HuH-7 (cell line): ENCODE results near the gene RPS24.

Source experiments
- DNase-seq: peaks from one replicate; pipeline ENCODE4 v3.0.0; 2011; ENCODE audit warnings: low spot score

The RPS24 gene

DNA sequence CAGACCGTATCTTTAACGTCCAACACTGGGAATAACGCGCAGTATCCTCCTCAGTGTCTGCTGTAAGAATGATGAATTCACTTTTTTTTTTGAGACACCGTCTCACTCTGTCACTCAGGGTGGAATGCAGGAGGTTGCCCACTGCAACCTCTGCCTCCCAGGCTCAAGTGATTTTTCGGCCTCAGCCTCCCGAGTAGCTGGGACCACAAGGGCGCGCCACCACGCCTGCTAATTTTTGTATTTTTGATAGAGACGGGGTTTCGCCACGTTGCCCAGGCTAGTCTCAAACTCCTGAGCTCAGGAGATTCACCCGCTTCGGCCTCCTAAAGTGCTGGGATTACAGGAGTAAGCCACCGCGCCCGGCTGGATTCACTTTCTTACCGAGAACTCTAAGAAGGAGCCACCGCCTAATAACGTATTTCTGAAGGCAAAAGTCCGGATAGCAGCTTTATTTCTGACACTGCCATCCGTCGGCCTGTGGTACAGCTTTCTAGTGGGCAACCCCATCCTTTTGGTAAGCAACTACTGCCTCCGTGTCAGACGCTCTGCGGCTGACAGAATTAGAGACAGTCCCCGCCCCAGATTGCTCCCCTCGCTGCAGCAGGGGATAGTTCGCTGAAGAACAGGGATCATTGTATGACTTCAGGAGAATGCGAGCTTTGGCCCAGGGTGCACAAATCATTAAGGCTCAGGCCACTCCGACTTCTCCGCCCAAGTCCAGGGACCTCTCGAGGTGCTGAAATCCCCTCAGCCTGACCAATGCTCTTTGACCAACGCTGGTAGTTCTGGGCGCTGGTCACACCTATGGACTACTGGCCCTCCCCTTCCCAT, 5.0 kb upstream of the RPS24 start:
- no peak for DNase-seq

DNA sequence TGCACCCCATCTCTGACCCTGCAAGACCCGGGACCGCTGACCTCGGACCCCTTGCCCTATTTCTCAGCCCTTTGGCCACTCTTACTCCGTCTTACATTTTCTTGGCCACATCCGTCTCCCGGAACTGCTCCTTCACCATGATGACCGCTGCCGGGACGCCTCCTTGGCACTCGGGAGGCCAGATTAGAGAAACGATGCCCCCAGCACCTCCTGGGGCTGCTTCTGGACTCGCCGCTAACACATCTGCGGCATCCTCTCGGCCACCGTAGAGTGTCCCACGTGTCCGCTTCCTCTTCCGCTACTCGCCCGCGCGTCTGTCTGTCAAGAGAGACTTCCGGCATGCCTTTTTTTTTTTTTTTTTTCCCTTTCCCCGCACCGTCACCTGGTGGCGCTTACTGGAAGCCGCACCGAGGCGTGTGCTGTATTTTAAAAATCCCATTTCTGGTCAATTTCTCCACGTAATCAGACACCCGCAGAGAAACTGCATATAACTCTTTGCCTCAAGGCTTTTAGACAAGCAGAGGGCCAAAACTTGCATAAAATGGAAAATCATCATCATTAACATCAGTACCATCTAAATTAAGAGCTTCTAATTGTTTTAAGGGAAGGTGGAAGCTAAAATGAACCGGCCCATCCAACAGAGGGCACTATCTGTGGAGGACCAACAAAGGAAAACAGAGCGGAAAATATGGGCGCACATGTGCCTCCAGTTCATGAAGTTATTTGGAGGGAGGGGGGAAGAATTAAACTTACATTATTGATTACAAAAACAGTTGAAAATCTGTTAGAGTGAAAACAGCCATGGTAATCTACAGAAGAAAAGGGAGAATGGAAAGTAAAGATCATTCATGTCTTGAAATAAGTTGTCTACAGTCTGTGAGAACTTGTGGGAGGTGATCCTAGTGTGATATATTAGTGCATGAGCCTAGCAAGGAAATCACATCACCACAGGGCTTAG, 4.1 kb upstream of the RPS24 start, which contains the start of gene POLR3A:
Gene POLR3A, minus strand, starts transcription at position 247 of the 958 bp plus-strand sequence. Its CDS starts 108 bp downstream, at position 139.
- peak; percentile 73 for DNase-seq

DNA sequence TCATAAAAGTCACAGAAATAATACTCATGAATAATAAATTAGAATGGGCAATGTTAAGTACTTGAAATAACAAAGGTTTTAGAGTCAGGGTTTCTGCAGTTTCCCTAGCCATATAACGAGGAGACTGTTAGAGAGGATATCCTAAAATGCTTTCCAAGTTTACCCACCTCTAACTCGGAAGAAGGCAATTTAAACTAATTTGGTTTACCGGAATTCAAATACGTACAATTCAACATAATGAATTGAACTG, 351 bp upstream of the RPS24 start:
- no peak for DNase-seq

DNA sequence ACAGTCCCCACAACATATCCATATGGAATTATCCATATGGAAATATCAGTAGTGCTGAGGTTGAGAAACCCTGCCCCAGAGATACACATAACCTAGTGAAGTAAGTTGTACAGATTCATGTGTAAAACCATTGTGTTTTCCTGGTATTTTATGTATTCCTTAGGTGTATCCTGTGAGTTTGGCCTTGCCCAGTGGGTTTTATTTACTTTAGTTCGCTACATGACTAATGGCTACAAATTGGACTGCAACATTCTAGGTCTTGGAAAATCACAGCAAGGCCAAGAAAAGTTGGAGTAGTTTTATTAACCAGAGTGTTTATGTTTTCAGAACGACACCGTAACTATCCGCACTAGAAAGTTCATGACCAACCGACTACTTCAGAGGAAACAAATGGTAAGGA, 1.4 kb downstream of the RPS24 start:
- no peak for DNase-seq

DNA sequence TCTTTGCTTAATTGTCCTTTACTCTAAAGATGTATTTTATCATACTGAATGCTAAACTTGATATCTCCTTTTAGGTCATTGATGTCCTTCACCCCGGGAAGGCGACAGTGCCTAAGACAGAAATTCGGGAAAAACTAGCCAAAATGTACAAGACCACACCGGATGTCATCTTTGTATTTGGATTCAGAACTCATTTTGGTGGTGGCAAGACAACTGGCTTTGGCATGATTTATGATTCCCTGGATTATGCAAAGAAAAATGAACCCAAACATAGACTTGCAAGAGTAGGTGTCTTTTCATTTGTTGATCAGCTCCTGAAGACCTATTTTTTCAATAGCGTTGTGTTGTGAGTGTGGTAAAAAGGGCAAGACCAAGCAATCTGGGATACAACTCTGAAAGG, 1.8 kb downstream of the RPS24 start:
- no peak for DNase-seq

DNA sequence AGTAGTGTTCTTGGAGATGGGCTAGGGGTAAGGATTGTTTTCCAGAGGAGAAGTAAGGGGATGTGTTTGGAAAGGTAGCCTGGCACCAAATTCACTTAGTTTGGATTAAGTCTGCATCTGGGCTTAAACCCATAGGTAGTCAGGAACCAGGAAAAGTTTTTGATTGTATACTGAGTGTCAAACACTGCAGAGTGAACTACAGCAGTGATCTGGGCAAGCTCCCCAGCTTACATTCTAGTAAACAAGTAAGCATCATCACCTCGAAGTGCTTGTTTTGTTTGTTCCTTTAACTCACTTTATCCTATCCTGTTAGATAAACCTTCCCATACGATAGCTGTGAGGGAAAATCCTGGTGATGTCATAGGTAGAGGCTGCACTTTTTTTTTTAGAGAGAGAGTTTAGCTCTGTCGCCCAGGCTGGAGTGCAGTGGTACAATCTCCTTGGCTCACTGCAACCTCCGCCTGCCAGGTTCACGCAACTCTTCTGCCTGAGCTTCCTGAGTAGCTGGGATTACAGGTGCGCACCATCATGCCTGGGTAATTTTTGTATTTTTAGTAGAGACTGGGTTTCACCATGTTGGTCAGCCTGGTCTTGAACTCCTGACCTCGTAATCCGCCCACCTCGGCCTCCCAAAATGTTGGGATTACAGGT, 2.4 kb downstream of the RPS24 start:
- DNase-seq: no peak

DNA sequence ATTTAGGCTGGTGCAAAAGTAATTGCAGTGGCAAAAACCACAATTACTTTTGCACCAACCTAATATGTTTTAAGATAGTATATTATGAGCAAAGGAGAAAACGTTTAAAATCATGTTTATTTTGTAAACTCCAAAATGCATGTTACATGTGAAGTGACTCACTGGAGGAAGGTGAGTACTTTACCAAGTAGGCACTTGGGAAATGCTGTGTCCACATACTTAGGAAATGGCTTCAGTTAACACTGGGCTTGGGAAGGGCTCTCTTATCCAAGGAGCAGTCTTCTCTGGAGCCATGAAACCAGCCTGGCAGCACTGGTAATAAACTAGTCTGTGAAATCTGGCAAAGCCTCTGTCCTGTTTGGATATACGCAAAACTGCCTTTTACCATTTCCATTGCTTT, 4.4 kb downstream of the RPS24 start:
- no peak for DNase-seq

DNA sequence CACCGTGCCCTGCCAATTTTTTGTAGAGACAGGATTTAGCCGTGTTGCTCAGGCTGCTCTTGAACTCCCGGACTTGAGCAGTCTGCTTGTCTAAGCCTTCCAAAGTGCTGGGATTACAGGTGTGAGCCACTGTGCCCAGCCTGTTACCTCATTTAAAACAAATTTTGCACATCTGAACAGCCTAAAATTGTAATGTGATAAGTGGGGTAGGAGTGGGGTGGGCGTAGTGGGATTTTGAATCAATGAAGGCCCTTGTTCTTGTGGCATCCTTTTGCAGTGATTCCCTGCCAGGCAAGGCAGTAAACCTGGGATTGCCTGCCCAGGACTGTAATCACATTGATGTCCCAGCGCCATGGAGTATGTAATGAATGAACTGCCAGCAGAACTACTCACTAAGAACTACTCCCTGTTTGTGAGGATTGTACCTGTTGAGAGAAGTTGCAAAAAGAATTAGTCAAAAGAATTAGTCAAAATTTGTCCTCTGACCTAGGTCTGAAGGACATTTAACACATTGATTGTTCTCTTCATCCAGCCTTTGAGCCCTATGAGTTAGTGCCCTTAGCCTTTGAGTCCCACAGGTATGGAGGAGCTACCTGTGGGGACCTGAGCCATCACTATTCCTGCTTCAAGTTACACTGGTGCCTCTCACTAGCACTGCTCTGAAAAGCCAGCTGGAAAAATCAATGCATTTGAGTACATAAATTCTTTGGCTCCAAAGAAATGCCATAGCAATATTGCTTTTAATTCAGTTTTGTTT, 5.3 kb downstream of the RPS24 start:
- DNase-seq: no peak

DNA sequence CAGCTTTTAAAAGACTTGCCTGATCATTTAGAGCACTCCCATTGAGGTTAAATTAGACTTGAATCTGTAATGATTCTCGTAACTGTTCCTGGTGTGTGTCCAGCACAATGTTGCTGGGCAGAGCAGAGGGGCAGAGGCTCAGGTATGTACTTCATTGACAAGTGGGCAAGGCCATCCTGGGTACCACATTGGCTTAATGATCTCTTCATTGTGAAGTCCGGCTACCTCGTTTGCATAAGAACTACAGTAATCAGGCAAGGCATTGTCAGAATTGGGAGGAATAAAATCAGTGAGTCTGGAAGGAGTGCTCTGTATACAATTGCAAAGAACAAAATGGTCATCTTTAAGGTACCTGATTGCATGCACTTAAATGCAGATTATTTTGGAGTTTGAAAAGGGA, 6.1 kb downstream of the RPS24 start:
- no peak for DNase-seq

DNA sequence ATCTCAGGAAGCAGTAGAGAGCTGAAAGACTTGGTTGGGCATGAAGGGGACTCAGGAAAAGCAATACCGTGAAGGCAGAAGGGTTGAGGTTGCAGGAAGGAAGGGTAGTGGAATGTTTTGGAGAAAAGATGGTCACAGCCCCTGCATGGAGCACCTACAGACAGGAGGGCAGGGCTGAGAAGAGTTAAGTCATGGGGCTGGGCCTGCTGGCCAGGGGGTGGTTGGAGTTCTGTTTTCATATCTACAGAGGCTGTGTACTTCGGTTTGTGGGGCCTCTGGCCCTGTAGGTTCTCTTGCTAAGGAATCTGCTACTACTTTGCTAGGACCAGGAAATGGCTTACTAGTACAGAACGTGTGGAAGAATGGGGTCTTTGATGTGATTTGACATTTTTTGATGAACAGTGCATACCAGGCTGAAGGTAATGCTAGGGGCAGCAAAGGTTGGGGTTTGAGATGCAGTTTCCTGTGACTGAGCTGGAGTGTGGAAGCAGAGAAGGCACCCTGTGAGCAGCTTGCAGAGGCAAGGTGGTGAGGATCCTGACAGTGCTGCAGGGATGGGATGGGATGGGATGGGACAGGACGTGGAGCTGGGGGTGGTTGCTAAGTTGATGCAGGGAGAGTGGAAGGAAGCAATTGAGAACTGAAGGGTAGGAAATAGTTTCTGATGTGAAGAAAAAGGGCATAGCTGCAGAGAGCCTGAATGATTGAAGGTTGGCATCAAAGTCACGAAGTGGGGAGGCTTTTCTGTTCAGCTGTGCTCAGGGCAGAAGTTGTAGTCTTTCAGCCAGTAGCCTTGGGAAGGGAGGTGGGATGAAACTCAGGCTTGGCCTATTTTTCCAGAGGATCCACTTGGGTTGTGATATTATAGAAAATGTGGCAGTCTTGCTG, 7.8 kb downstream of the RPS24 start:
- no peak for DNase-seq

DNA sequence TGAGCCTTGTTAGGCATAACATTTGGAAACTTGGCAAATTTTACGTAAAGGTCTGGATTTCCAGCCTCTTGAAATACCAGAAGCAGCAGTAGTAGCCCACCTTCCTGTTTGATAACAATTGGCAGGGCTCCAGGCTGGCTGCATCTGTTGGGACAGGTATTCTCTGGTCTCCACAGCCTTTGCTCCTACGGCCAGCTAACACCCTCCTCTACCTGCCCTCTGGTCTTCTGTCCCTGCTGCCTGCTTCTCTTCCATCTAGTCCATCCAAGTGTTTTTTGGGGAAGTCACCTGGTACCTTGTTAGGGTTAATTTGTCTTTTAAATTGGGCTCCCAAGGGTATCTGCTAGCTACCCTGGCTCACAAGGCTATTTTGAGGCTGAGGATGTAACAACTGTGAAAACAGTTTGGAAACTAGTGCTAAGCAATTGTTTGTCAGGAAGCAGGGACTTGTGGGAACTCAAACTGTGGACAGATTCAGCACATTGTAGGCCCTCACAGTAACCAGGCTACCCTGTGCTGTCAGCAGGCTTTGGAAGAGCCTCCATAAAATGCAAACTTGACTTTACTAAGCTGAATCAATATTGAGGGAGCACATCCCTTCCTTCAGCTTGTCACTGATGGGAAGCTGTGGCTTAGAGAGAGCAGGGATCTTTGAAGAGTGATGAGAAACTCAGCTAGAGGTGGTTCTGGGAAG, 8.5 kb downstream of the RPS24 start:
- DNase-seq: no peak

DNA sequence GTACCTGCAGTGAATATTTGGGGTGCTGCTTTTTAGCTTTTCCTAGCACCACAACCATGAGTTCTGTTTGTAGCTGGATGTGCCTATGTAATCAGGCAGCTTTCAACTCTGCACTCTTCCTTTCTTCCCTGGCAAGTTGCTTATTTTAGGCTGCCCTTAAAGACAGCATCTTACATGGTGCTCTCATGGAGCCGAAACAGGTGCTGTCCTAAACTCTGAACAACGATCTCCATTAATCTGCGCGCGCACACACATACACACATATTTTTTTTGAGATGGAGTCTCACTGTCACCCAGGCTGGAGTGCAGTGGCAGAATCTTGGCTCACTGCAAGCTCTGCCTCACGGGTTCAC, 9.1 kb downstream of the RPS24 start:
- no peak for DNase-seq

DNA sequence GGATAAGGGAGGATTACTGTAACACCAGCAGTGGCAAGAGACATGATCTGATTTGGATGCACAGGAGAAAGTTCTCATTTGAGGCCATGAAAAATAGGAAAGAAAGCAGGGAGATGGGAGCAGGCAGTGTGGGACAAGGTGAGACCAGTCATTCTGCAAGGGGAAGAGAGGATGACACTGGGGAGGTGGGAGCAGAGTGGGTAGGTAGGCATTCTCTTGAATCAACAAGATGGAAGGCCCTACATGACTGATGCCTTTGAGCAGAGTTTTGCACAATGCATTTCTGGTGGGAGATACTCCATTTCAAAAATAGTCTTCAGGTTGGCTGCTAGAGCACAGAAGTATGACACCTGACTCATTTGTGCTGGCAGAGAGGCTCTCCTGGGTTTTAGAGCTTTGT, 10.5 kb downstream of the RPS24 start:
- no peak for DNase-seq

DNA sequence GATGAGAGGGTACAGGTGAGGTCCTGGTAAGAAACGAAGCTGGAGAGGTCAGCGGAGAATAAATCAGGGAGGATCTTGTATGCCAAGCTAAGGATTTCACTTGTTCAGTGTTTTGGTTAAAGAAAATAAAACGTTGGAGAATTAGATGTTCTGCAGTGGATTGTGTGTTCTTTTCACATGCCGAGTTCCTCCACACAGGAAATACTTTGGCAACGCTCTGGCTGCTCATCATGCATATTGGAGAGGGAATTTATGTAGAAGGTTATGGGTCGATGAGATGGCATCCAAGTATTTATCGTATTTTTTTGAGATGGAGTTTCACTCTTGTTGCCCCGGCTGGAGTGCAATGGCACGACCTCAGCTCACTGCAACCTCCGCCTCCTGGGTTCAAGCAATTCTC, 11.0 kb downstream of the RPS24 start:
- DNase-seq: no peak

DNA sequence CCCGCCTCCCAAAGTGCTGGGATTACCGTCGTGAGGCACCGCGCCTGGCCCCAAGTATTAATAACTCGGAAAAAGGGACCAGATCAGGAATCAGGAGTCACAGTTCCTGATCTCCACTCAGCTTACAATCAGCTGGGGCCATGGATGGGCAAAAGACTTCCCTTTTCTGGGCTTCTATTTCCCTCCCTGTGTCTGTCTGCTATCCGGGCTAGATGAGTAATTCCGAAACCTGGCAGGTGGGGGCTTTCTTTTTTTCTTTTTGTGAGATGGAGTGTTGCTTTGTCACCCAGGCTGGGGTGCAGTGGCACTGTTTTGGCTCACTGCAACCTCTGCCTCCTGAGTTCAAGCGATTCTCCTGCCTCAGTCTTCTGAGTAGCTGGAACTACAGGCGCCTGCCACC, 11.6 kb downstream of the RPS24 start:
- no peak for DNase-seq

DNA sequence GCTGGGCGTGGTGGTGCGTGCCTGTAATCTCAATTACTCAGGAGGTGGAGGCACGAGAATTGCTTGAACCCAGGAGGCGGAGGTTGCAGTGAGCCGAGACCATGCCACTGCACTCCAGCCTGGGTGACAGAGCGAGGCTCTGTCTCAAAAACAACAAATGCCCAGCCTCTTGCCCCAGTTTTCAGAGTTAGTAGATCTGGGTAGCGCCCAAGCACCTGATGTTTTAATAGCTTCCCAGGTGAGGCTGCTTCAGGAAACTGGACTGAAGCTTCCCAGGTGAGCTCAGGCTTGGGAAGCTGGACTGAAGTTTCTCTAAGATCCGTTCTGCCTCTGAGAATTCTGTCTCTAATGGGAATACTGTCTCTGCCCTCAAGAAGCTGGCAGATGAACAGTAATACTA, 12.2 kb downstream of the RPS24 start:
- no peak for DNase-seq

DNA sequence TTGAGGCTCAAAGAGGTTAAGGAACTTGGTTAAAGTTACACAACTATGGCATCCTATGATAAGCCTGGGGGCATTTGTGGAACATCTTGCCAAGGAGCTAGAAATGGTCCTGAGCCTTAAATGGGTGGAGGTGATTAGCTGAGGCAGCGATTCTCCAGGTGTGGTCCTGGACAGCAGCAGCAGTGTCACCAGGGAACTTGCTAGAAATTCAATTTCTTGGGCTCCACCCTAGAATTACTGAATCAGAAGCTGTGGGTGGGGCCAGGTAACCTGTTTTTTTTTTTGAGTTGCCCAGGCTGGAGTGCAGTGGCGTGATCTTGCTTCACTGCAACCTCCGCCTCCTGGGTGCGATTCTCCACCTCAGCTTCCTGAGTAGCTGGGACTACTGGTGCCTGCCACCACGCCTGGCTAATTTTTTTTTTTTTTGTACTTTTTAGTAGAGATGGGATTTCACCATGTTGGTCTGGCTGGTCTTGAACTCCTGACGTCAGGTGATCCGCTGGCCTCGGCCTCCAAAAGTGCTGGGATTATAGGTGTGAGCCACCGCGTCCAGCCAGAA, 13.1 kb downstream of the RPS24 start:
- no peak for DNase-seq

DNA sequence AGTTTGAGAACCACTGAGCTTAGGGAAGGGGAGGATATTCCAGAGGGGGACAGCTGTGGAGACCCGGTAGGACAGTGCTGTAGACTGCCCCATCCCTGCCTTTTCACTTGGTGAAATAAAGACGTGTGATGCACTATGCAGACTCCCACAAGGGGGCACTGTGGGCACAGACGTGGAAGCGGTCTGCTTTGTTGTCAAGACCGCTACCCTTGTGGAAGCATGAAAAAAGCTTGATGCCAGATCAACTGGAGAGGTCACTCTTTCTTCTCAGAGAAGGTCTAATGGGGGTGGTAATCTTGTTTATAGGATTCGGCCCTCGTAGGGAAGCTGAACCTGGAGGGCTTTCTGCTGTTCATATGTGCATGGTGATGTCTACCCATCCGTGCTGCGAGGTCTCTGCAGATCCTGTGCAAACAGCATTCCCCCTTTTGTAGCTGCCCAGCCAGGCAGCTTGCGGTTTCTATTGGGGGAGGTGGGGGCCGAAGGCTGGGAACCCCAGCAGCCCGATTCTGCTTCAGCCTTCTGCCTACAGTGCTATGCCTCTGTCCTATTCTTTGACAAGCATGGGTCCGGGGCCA, 13.7 kb downstream of the RPS24 start:
- peak; percentile 55 for DNase-seq

DNA sequence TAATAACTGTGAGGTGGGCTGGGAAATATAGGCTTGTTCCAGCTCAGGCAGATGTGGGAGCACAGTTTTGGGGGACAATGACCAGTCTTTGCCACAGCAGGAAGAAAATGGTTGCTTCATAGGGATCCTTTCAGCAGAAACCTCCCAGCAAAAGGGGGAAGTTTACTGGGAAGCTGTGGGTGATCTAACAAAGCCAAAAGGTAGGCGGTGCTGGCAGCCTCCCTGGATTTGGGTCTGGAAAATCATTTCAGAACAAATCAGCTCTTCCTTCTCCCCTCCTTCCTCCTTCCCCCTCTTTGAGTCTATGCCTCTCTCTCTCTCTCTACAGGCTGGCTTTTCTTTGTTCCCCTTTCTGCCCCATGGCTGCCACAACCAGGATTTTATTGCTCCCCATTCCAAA, 16.2 kb downstream of the RPS24 start:
- DNase-seq: no peak
